Ovary (tissue), 9 donors: ENCODE data around the gene VSIG10L2. TPM values are rescaled to one million over a fixed set of nuclear protein-coding genes. Genes with fewer than 3 reads are reported as not detected.

Source experiments
- DNase-seq, 5 donors: peaks; one replicate each; pipeline ENCODE4 v3.0.0-alpha.2; 2019 to 2020
- H3K27ac ChIP-seq, 2 donors: fragments of 200-600 bp; one replicate each; pipeline versions ENCODE4 v1.5.1 to v1.8.0; 2019 to 2022
- H3K27me3 ChIP-seq: fragments of 200-600 bp; one replicate; pipeline ENCODE4 v1.8.0; 2022
- H3K36me3 ChIP-seq: fragments of 200-600 bp; sonication (generic); one replicate; pipeline ENCODE4 v1.5.1; 2019
- H3K4me1 ChIP-seq: one replicate; pipeline ENCODE4 v1.8.1; 2013; ENCODE audit warnings: mild to moderate bottlenecking, moderate library complexity; ENCODE audit not compliant: insufficient read depth
- H3K4me3 ChIP-seq: fragments of 200-600 bp; sonication (generic); one replicate; pipeline ENCODE4 v1.5.1; 2017
- H3K9me3 ChIP-seq, 2 donors: fragments of 200-600 bp in 1 of 2; sonication (generic) in 1 of 2; one replicate each; pipeline versions ENCODE4 v1.5.1 to v1.8.1; 2013 to 2019; ENCODE audit warnings: mild to moderate bottlenecking in 1 of 2, moderate library complexity in 1 of 2
- EP300 ChIP-seq: sonication (generic); formaldehyde crosslinking; IDR thresholded peaks from one replicate; pipeline ENCODE4 v1.6.1; 2017; ENCODE audit warnings: antibody characterized with exemption
- POLR2A ChIP-seq: fragments of 450-650 bp; IDR thresholded peaks from one replicate; pipeline ENCODE4 v1.6.1; 2017; ENCODE audit warnings: antibody characterized with exemption, mild to moderate bottlenecking, moderate library complexity
- WGBS, 3 donors: extraction: QIAGEN DNeasy Blood & Tissue Kit in 1 of 3; methylation state at CpG; one replicate each; pipeline versions ENCODE4 v1.1.5 to v1.1.7; 2013 to 2017; 5-methylcytosine and 5-hydroxymethylcytosine counted together
- intact Hi-C, 4 donors: fragments of 100-400 bp; cut with DNase I; formaldehyde crosslinking; loops; one replicate each; pipeline versions ENCODE4 v1.11.0 to v1.15.1; 2022 to 2023
- polyA plus RNA-seq, 2 donors: library from polyadenylated mRNA; stranded (reverse); fragments of 200-250 nt in 1 of 2; fragments of 350-450 nt in 1 of 2; fragmentation: Illumina TruSeq in 1 of 2; extraction: RNeasy Lipid Tissue Mini Kit (QIAGEN cat#74804) in 1 of 2; gene quantifications; one replicate each; pipeline ENCODE4 v1.2.3, GENCODE V29; 2013 to 2014
- total RNA-seq, 7 donors: library from RNA; depleted of rRNA in 2 of 7; stranded (reverse); fragments of >200 nt in 2 of 7; fragmentation: NEBNext Ultra II Directional in 3 of 7; extraction: Animal tissue kit (Norgen Biotek cat#: 25700) in 3 of 7; gene quantifications; one replicate each; pipeline versions ENCODE4 v1.1.0 to v1.2.4, GENCODE V29; 2016 to 2023
- TF ChIP-seq, protein P1 (sequence below), 3 donors: fragments of 450-650 bp in 2 of 3; fragments of 200-600 bp in 1 of 3; IDR thresholded peaks; one replicate each; pipeline versions ENCODE4 v1.5.1 to v1.8.0; 2016 to 2022; ENCODE audit warnings: antibody characterized with exemption in 3 of 3, mild to moderate bottlenecking in 1 of 3
- donor health status: DM: no; HTN: no; CAD: no; lungs with moderate emphysema.
- donor health status: DM: no; HTN: no; CAD: no.
- donor health status: Bipolar disorder and iron deficiency.
- donor health status: DM: yes; HTN: yes; CAD: no.
- donor health status: DM: no; HTN: no; CAD: no.
- donor health status: DM: yes; HTN: yes; CAD: no.

Gene VSIG10L2
- total and polyA plus RNA-seq, 9 donors: 0.08 to 3.3 (median 0.57) TPM

DNA sequence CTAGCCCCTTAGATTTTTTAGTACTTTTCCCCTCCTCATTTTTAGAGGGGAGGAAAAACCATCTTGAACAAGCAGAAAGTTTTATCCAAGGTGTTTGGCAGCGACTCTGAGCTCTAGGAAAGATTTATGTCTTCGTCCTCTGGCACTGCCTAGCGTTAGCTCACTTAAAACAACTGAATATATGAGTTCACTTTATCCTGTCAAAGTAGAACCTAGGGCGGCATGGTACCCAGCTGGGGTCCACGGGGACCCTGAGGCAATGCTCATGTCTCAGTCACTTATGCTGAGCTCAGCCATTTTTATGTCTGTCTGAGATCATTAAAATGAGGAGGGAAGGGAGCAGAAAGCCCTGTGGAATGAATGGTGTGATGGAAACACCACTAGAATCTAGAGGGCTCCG, 14.2 kb upstream of the VSIG10L2 start:
- DNase-seq: no peak
- no peak for TF ChIP-seq EP300
- Histone ChIP-seq H3K27ac (no peak overlapping the region), H3K9me3 (no peaks in the 10 kb centered on the region), H3K4me1 (peaks cover 3% of the 10 kb centered on the region), H3K27me3 (no peaks in the 10 kb centered on the region), H3K36me3 (no peaks in the 10 kb centered on the region), H3K4me3 (no peak overlapping the region)
- intact Hi-C loops: no loop called here
- 42 to 61% (median 59%) methylated on average over 6 of the region's 6 CpGs for WGBS, 3 donors

DNA sequence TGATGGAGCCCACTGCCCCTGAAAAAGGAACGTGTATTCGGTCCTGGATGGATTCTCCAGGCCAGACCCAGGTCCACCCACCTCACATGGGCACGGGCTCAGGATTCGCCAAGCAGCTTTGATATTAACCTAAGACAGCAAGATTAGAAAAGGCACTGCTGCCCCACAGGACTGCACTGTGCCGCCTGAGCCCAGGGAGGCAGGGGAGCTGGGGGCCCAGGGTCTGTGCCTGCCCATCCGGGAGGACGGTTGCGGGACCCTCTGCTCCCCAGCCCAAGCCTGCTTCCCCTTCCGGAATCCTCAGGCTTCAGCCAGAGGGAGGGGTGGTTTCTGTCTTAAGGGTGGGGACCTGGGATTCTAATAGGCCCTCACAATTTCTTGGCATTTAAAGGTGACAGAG, 13.5 kb upstream of the VSIG10L2 start:
- 88 to 92% (median 88%) methylated on average over 9 of the region's 9 CpGs for WGBS, 3 donors
- intact Hi-C loops: no loop called here
- Histone ChIP-seq H3K4me3 (no peak overlapping the region), H3K27me3 (no peaks in the 10 kb centered on the region), H3K4me1 (peaks cover 3% of the 10 kb centered on the region), H3K27ac (no peak overlapping the region), H3K36me3 (no peaks in the 10 kb centered on the region), H3K9me3 (no peaks in the 10 kb centered on the region)
- DNase-seq: no peak
- TF ChIP-seq EP300 (no peak), POLR2A (no peak)
- TF ChIP-seq, protein P1, sequence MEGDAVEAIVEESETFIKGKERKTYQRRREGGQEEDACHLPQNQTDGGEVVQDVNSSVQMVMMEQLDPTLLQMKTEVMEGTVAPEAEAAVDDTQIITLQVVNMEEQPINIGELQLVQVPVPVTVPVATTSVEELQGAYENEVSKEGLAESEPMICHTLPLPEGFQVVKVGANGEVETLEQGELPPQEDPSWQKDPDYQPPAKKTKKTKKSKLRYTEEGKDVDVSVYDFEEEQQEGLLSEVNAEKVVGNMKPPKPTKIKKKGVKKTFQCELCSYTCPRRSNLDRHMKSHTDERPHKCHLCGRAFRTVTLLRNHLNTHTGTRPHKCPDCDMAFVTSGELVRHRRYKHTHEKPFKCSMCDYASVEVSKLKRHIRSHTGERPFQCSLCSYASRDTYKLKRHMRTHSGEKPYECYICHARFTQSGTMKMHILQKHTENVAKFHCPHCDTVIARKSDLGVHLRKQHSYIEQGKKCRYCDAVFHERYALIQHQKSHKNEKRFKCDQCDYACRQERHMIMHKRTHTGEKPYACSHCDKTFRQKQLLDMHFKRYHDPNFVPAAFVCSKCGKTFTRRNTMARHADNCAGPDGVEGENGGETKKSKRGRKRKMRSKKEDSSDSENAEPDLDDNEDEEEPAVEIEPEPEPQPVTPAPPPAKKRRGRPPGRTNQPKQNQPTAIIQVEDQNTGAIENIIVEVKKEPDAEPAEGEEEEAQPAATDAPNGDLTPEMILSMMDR (IDR thresholded peaks at IDR 0.05): no peak

- 74 to 83% (median 79%) methylated on average over 12 of the region's 12 CpGs for whole genome bisulfite sequencing, 3 donors
- TF ChIP-seq, protein P1 (IDR thresholded peaks at IDR 0.05): no peak
- no peak for TF ChIP-seq EP300
- TF ChIP-seq POLR2A: no peak
- Histone ChIP-seq H3K4me1 (peaks cover 3% of the 10 kb centered on the region), H3K27me3 (no peaks in the 10 kb centered on the region), H3K36me3 (no peaks in the 10 kb centered on the region), H3K9me3 (no peaks in the 10 kb centered on the region), H3K27ac (no peak overlapping the region), H3K4me3 (no peak overlapping the region)
- intact Hi-C loops: no loop called here
- DNase-seq: no peak
These were observed 12.6 kb upstream of the VSIG10L2 start for GRCh38 chr11:125933030-125933813.

DNA sequence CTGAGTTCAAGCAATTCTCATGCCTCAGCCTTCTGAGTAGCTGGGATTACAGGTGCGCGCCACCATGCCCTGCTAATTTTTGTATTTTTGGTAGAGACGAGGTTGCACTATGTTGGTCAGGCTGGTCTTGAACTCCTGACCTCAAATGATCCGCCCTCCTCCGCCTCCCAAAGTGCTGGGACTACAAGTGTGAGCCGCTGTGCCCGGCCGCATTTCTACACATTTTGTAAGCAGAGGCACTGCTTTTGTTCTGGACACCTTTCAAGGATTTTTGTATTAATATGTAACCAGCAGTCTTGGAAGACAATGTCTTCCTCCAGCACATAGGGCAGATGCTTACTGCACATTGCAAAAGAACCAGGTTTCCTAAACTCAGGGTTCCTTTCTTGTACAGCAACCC, 11.4 kb upstream of the VSIG10L2 start:
- DNase-seq: no peak
- no peaks in the 10 kb centered on the region for H3K36me3 ChIP-seq
- H3K27me3 ChIP-seq: no peaks in the 10 kb centered on the region
- H3K9me3 ChIP-seq: no peaks in the 10 kb centered on the region
- no peak overlapping the region for H3K4me3 ChIP-seq
- 90 to 95% (median 92%) methylated on average over 8 of the region's 8 CpGs for WGBS, 3 donors
- TF ChIP-seq POLR2A (no peak), EP300 (no peak)
- TF ChIP-seq, protein P1 (IDR thresholded peaks at IDR 0.05): no peak
- no peak overlapping the region for H3K27ac ChIP-seq
- intact Hi-C loops: no loop called here
- peaks cover 3% of the 10 kb centered on the region for H3K4me1 ChIP-seq

DNA sequence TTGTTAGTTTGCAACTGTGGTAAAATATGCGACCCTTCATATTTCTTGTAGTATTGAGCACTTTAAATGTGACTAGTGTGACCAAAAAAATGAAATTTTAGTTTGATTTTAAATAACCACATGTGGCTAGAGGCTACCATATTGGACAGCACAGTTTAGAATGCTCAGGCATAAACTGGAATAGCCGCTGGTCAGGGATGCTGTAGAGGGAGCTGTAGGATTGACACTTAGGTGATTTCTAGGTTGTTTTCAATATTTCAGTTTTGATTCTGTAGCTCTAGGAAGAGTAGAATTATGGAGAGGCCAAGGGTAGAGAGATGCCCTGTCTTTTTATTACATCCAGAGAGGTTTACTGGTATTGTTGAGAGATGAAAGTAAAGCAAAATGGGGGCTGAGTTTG, 10.8 kb upstream of the VSIG10L2 start:
- no peaks in the 10 kb centered on the region for H3K27me3 ChIP-seq
- WGBS, 3 donors: 94 to 97% (median 95%) methylated on average over 2 of the region's 2 CpGs
- peaks cover 3% of the 10 kb centered on the region for H3K4me1 ChIP-seq
- H3K36me3 ChIP-seq: no peaks in the 10 kb centered on the region
- no peak overlapping the region for H3K4me3 ChIP-seq
- no peak for DNase-seq
- H3K27ac ChIP-seq: no peak overlapping the region
- no peak for TF ChIP-seq EP300
- intact Hi-C loops: no loop called here
- no peaks in the 10 kb centered on the region for H3K9me3 ChIP-seq
